NCI-H2171 (cell line): ENCODE data around the gene SDSL.
A peak's percentile ranks its signal among the peaks of the same experiment; 100 is the strongest.

Source experiments
- DNase-seq: peaks from one replicate; lab custom pipeline; 2025; lab: John Stamatoyannopoulos, UW

Gene SDSL

DNA sequence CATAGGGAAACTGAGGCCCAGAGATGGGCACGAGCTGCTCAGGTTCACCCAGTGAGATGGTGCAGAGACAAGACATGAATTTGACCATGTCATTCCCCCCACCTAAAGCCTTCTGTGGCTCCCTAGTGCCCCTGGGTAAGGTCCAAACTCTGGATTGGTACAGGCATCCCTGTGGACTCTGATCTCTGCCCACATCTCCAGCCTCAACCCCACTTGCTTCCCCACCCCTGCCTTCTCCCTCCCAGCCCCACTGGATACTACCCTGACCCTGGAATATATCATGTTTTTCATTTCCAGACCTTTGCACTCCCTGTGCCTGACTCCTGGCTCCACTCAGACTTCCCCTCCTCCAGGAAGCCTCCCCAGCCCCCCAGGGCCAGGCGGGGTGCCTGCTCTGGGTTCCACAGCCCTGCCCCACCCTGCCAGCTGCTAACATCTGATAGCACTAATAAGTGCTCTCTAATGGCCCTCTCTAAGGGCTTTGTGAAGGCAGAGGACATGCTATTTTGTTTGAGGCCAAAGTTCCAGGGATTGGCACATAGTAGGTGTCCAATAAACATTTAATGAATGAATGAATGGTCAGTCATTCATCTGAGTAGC is 1.1 kb upstream of the SDSL start:
- no peak for DNase-seq

GRCh38 chr12:113422886-113423669 is 898 bp downstream of the SDSL start:
- DNase-seq = no peak

DNA sequence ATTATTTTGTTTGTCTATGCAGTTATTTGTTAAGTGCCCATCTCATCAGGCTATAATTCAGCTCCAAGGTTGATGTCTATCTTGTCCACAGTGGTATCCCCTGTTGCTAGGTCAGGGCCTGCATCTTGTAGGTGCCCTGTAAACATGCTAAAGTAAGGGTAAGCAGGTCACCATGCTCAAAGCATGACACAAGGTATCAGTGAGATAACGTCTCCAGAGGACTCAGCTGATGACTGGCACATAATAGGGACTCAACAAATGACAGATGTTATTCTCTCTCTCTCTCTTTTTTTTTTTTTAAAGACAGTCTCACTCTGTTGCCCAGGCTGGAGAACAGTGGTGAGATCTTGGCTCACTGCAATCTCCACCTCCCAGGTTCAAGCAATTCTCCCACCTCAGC is 2.3 kb downstream of the SDSL start:
- DNase-seq = no peak

DNA sequence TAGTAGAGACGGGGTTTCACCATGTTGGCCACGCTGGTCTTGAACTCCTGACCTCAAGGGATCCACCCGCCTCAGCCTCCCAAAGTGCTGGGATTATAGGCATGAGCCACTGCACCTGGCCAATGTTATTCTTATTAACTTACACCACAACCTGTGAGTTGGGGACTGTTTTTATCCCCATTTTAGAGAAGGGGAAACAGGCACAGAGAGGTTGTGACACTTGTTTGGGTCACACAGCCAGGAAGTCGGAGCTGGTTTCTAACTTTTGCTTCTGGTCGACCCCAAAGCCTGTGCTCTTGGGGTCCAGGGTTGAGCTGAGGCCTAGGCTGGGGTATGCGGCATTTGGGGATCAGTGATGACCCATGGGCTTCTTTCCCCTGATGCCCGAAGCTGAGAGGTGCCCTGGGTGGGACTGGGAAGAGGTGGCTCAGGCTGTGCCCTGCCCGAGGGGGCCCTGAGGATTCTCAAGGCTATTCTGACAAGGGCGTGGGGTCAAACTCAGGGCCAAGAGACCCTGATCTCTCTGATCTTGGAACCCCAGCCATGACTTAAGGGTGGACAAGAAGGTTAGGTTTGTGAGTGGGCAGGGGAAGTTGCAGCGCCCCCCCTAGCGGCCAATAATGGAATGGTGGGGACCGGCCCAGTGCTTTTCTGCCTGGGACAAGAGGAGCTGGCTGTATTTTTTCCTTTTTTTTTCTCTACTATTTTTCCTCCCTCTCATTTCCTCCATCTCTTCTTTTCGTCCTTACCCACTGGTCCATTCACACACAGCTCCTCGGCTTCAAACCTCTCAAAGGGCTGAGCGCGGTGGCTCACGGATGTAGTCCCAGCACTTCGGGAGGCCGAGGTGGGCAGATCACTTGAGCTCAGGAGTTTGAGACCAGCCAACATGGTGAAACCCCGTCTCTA is 3.0 kb downstream of the SDSL start:
- no peak for DNase-seq

DNA sequence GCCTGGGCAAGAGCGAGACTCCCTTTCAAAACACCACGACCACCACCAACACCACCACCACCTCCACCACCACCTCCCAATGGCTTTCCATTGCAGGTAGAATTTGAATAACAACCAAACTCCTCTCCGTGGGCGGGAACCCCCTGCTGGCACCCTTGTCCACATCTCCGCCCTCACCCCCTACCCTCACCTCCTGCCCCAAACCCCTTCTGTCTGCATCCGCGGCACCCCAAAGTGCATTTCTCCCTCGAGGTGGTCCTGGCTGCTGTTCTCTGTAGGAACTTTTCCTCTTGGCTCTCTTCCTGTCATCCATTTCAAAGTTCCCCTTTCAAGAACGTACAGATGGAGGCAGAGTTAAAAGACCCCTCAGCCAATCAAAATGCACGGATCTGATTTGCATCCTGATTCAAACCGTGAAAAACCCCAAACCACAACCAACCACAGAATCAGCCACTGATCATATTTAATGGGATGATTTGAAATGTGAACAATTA is 3.8 kb downstream of the SDSL start:
- no peak for DNase-seq

DNA sequence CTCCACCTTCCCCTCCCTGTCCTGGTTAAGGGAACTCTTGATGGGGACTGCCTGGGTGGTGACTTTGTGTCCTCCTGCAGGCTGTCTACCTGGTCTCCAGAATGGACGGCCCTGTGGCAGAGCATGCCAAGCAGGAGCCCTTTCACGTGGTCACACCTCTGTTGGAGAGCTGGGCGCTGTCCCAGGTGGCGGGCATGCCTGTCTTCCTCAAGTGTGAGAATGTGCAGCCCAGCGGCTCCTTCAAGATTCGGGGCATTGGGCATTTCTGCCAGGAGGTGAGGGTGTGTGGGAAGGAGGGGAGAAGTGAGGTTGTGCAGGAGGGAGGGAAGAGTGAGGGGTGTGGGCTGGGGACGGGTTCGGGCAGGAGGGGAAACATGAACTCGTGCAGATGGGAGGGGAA is 5.7 kb downstream of the SDSL start:
- no peak for DNase-seq

- no peak for DNase-seq
Observed at GRCh38 chr12:113428482-113428881, 6.3 kb downstream of the SDSL start.

DNA sequence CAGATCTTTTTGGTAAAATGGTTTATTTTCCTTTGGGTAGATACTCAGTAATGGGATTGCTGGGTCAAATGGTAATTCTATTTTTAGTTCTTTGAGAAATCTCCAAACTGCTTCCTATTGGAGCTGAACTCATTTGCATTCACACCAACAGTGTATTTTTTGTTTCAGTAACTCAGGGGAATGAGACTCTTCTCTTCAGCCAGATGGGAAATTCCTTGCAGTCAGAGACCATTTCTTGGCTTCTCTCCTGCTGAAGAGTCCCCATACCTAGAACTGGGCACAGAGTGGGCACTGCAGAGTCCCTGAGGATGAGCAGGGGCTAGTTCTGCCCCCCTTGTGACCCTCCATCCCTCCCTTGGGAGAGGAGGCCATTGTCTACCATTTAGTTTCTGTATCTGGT is 10.8 kb downstream of the SDSL start:
- DNase-seq = no peak

- no peak for DNase-seq
Observed at GRCh38 chr12:113435367-113435766, 13.2 kb downstream of the SDSL start.

DNA sequence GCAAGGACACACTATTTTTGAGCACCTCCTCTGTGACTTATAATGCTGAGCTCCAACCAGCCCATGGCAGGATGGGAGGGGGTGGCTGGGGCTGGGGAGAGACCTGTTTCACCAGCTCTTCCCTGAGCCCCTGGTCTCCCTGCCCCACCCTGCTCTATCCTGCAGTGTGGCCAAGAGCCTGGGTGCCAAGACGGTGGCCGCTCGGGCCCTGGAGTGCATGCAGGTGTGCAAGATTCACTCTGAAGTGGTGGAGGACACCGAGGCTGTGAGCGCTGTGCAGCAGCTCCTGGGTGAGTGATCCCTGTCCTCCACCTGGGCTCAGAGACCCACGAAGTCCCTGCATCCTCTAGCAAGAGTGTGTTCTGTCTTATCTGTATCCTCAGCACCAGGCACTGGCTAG is 14.4 kb downstream of the SDSL start:
- no peak for DNase-seq

DNA sequence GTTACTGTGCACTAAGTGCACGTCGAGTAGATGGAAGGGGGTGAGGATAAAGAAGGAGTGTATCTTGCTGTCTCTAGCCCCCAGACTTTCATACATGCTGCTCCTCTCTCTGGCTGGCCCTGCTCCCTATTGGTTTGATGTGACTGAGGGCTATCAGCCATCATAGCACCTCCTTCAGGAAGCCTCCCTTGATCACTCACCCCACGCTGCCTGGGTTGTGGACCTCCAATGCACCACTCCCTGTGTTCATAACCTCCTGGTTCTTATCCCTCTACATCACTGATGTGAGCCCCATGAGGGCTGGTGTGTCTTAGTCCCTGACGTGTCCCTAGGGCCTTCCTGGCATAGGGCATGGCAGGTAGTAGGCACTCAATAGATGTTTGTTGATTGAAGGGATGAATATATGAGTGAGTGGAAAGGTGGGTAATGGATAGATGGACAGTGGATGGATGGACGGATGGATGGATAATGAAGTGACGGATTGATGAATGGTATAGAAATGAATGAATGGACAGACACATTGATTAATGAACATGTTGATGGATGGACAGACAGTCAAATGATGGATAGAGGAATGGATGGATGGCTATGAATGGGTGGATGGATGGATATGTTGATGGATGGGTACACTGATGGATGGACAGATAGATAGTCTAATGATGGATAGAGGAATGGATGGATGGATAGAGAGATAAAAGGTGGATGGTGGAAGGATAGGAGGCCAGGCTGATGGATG is 15.0 kb downstream of the SDSL start:
- no peak for DNase-seq

DNA sequence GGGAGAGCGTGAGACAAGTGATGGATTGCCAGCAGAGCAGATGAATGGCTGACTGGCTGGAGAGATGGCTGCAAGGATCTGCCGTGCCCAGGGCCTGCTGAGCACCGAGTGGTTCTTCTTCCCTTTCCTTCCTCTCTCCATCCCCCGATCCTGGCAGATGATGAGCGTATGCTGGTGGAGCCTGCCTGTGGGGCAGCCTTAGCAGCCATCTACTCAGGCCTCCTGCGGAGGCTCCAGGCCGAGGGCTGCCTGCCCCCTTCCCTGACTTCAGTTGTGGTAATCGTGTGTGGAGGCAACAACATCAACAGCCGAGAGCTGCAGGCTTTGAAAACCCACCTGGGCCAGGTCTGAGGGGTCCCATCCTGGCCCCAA is 15.5 kb downstream of the SDSL start:
- DNase-seq = no peak

GRCh38 chr12:113438523-113439300 is 16.5 kb downstream of the SDSL start:
- DNase-seq = no peak

GRCh38 chr12:113439301-113439597 is 17.1 kb downstream of the SDSL start:
- DNase-seq = no peak

DNA sequence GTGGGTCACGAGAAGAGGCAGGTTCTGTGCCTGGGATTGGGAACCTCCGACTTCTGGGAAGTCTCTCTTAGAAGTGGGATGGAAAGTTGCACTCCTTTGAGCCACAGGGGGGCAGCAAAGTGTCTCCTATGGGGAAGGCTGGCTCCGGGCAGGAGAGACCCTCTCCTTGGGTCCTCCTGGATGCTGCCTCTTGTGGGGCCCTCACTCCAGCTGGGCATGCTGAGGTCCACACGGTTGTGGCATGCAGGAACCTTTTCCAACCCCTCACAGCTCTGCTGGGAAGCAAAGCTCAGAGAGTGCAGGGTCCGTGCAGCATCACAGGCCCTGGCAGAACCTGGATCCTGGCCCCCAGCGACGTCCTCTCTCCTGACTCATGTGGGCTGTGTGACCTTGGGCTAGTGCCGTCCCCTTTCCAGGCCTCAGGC is 17.4 kb downstream of the SDSL start:
- DNase-seq = peak; percentile 59

GRCh38 chr12:113440336-113440735 is 18.2 kb downstream of the SDSL start:
- DNase-seq = no peak

DNA sequence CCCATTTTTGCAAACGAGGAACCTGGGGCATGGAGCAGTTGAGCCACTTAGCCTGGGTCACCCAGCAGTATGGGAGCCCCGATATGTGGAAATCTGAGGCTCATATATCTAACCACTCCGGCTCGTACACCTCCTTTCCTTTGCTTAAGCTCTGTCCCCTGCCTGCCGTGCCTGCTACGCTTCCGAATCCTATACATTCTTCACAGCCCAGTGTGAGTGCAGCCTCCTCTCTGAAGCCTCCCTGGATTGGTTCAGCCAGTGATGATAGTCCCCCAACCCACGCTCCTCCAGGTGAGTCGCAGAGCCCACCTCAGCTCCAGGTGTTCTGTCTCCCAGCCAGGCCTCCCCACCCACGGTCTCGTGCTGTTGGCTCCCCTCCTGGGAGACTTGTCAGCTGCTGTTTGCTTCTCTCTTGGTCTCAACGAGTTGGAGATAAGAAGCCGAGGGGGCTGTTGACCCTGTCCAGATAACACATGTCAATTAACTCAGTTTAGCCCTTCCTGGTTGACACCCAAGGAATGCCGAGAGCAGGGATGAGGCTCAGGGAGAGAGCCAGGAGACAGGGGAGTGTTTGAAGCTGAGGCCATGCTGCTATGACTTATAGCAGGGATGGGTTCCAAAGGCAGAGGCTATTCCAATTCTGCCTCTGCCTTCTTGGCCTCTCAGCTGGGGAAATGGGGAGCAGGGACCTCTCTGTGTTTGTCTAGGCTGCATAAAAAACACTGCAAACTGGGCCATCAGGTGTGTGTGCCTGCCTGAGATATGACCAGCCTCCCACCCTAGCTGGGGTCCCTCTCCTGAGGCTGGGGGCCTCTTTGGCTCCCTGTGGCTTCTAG is 19.0 kb downstream of the SDSL start:
- DNase-seq = no peak

DNA sequence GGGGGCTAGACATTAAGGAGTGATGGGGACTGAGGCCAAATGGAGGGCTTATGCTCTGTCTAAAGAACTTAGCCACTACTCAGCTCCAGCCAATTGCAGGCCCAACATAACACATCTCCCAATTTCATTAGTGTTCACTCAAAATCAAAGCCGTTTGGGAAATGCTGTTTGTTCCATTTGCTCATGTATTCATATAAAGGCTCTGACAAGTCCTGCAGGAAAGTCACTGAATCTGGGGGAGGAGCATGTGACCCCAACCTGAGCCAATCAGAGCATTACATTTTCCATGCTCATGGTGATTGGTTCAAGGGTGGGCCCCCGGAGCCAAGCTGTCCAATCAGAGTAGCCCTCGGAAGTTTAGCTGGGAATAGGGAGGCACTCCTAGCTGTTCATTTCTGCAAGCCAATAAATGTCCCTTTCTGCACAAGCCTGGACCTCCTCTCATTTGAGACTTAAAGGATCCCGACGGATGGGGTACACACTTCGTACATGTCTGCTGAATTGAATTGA is 20.9 kb downstream of the SDSL start:
- DNase-seq = no peak

DNA sequence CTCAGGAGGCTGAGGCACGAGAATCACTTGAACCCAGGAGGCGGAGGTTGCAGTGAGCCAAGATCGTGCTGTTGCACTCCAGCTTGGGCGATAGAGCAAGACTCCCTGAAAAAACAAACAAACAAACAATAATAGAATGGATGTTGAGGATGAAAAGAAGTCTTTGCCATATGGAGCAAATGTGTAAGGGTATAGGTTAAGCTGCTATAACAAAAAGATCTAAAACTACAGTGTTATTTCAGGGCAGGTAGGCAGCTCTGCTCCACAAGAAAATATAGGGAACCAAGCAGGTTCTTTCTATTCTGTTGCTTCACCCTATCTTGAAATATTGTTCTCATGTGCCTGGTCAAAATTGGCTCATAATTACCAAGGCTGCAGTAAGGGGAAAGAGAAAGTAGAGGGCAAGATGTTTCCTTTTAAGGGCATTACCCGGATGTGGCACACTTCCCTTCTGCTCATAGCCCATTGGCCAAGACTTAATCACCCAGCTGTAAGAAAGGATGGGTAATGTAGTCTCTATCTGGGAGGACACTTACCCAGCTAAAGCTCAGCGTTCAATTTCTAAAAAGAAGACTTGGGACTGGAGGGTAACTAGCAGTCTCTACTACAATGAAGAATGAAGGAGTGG is 23.5 kb downstream of the SDSL start:
- no peak for DNase-seq

- DNase-seq = no peak
Observed at GRCh38 chr12:113448873-113449272, 26.7 kb downstream of the SDSL start.
